OCI-LY3 (cell line): ENCODE results near the gene COL20A1.
A peak's percentile ranks its signal among the peaks of the same experiment; 100 is the strongest.

ENCODE experiments used
- H2AFZ ChIP-seq: fragments of 200-600, 300-600 bp; shearing (Covaris generic); 2 replicates; pipeline ENCODE4 v1.6.0; 2014; ENCODE audit warnings: antibody characterized with exemption, low read depth, low read length
- H3K27ac ChIP-seq: fragments of 200-600, 300-600 bp; sonication (generic); 2 replicates; pipeline ENCODE4 v1.5.1; 2014; ENCODE audit warnings: mild to moderate bottlenecking, low read length, moderate library complexity, mixed read lengths
- H3K27me3 ChIP-seq: fragments of 200-600, 300-600 bp; sonication (generic); 2 replicates; pipeline ENCODE4 v1.6.1; 2014; ENCODE audit warnings: low read depth, low read length, mixed read lengths
- H3K36me3 ChIP-seq: fragments of 200-600, 300-600 bp; sonication (generic); replicated peaks from 2 replicates; pipeline ENCODE3; 2014; ENCODE audit warnings: low read depth, low read length, mixed read lengths
- H3K4me1 ChIP-seq: fragments of 300-600, 200-600 bp; sonication (generic); 2 replicates; pipeline ENCODE4 v1.6.1; 2014; ENCODE audit warnings: low read length, mixed read lengths
- H3K4me2 ChIP-seq: fragments of 200-600, 300-600 bp; sonication (generic); 2 replicates; pipeline ENCODE4 v1.6.1; 2014; ENCODE audit warnings: low read length, mixed read lengths
- H3K4me3 ChIP-seq: fragments of 300-600, 200-600 bp; sonication (generic); 2 replicates; pipeline ENCODE4 v1.5.1; 2014; ENCODE audit warnings: antibody characterized with exemption, mild to moderate bottlenecking, low read length, moderate library complexity
- H3K79me2 ChIP-seq: fragments of 300-600, 200-600 bp; shearing (Covaris generic); 2 replicates; pipeline ENCODE4 v1.6.1; 2014; ENCODE audit warnings: mild to moderate bottlenecking, low read length, mixed read lengths
- H3K9ac ChIP-seq: fragments of 300-600, 200-600 bp; shearing (Covaris generic); 2 replicates; pipeline ENCODE4 v1.6.0; 2014; ENCODE audit warnings: mild to moderate bottlenecking, low read length, moderate library complexity
- H3K9me3 ChIP-seq: fragments of 200-600, 300-600 bp; shearing (Covaris generic); 2 replicates; pipeline ENCODE4 v1.6.1; 2014; ENCODE audit warnings: low read length, mixed read lengths; ENCODE audit not compliant: insufficient read depth
- H4K20me1 ChIP-seq: fragments of 200-600, 300-600 bp; sonication (generic); 2 replicates; pipeline ENCODE4 v1.6.1; 2016; ENCODE audit warnings: low read length, mixed read lengths; ENCODE audit not compliant: insufficient read depth
- EZH2phosphoT487 ChIP-seq: fragments of 200-600 bp; shearing (Covaris generic); IDR thresholded peaks from 2 replicates; pipeline ENCODE4 v1.6.1; 2018; ENCODE audit warnings: antibody characterized with exemption, mixed run types, low read depth
- TF ChIP-seq, protein P1 (sequence below): fragments of 200-600, 300-600 bp; sonication (generic); IDR thresholded peaks from 2 replicates; pipeline ENCODE4 v1.5.1; 2014; ENCODE audit warnings: antibody characterized with exemption, low read length, low read depth

Gene COL20A1

DNA sequence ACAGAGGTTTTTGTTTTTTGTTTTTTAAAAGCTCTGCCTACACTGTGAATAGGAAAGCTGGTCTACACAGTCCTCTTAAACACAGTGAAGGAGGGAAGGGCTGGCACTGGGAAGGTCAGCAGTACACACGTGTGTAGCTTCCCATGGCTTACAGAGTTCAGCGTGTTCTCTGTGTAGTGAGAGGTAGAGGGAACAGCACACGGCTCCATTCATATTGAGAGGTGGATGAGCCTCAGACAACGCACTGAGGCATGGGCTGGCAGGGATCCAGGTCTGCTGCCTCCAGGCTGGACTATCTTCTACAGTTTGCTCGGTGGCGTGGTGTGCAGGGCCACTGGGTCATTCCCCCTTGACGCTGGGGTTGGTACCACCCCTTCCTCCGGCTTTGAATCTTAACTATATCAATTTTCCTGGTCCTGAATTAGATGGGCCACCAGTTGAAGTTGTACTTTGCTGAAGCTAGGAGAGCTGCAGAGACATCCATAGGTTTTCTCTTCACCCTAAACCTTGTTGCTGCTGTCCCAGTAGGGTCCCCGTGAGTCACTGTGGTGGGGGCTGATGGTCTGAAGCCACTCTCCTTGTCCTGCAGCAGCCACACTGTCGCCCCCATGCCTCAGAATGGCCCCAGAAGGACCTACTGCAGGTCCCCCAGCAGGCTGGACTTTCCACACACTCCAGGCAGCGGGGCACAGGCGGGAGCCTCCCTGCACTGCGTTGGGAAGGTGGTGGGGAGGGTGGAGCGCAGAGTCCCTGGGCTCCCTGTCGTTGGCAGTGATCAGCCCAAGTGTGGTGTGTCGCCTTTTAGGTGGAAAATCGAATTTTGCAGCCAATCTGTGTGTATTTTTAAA, 18.4 kb upstream of the COL20A1 start:
- no peak overlapping the region for H3K4me3 ChIP-seq
- peaks cover 26% of the 10 kb centered on the region for H3K36me3 ChIP-seq
- H3K79me2 ChIP-seq = peaks cover 51% of the 10 kb centered on the region
- H3K4me1 ChIP-seq = peaks cover 14% of the 10 kb centered on the region
- H3K9ac ChIP-seq = no peak overlapping the region
- H4K20me1 ChIP-seq = peaks cover 30% of the 10 kb centered on the region
- H3K27ac ChIP-seq = no peak overlapping the region
- no peaks in the 10 kb centered on the region for H3K9me3 ChIP-seq
- TF ChIP-seq, protein P1, sequence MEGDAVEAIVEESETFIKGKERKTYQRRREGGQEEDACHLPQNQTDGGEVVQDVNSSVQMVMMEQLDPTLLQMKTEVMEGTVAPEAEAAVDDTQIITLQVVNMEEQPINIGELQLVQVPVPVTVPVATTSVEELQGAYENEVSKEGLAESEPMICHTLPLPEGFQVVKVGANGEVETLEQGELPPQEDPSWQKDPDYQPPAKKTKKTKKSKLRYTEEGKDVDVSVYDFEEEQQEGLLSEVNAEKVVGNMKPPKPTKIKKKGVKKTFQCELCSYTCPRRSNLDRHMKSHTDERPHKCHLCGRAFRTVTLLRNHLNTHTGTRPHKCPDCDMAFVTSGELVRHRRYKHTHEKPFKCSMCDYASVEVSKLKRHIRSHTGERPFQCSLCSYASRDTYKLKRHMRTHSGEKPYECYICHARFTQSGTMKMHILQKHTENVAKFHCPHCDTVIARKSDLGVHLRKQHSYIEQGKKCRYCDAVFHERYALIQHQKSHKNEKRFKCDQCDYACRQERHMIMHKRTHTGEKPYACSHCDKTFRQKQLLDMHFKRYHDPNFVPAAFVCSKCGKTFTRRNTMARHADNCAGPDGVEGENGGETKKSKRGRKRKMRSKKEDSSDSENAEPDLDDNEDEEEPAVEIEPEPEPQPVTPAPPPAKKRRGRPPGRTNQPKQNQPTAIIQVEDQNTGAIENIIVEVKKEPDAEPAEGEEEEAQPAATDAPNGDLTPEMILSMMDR = no peak
- TF ChIP-seq EZH2phosphoT487 = no peak
- H2AFZ ChIP-seq = no peak overlapping the region
- peak overlapping the region; percentile 95 for H3K4me2 ChIP-seq
- H3K27me3 ChIP-seq = no peaks in the 10 kb centered on the region

DNA sequence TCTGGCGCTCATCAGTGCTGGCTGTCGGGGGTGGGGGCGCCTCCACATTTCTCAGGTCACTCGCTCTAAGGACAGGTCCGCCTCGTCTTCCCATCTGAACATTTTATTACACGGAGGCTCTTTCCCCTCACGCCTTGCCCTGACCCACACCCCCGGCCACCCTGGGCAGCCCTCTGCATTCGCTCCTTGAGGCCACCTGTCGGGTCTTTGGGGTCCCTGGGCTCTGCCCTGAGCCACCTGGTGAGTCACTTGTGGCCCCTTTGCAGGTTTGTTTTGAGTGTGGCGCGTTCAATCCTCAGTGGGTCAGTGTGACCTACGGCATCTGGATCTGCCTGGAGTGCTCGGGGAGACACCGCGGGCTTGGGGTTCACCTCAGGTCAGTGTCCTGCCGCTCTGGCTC, 17.2 kb upstream of the COL20A1 start:
- no peak for TF ChIP-seq EZH2phosphoT487
- peaks cover 51% of the 10 kb centered on the region for H3K79me2 ChIP-seq
- no peak overlapping the region for H3K27ac ChIP-seq
- H2AFZ ChIP-seq = no peak overlapping the region
- H3K4me1 ChIP-seq = peaks cover 14% of the 10 kb centered on the region
- peaks cover 30% of the 10 kb centered on the region for H4K20me1 ChIP-seq
- H3K9me3 ChIP-seq = no peaks in the 10 kb centered on the region
- peaks cover 28% of the 10 kb centered on the region for H3K36me3 ChIP-seq
- H3K27me3 ChIP-seq = no peaks in the 10 kb centered on the region
- H3K9ac ChIP-seq = no peak overlapping the region
- H3K4me3 ChIP-seq = no peak overlapping the region
- no peak overlapping the region for H3K4me2 ChIP-seq

DNA sequence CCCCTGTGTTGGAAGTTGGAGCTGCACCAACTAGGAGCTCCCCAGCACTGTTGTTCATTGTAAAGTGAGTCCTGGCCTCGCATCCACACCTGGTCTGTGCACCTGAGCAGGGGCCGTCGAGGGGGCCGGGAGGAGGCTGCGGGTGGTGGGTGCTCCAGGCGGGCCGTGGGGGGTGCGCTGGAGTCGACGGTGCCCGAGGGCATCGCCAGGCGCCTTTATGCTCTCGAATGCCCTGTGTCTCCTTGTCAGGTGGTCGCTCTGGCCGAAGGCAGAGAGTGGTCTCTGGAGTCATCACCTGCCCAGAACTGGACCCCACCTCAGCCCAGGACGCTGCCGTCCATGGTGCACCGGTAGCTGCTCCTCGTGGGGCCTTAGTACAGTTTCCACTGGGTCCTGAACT, 16.0 kb upstream of the COL20A1 start:
- Histone ChIP-seq H2AFZ (no peak overlapping the region), H3K27ac (no peak overlapping the region), H3K4me2 (no peak overlapping the region), H3K27me3 (no peaks in the 10 kb centered on the region), H3K79me2 (peaks cover 51% of the 10 kb centered on the region), H3K4me1 (peaks cover 9% of the 10 kb centered on the region), H3K4me3 (no peak overlapping the region), H3K9ac (no peak overlapping the region), H4K20me1 (peaks cover 33% of the 10 kb centered on the region), H3K36me3 (peaks cover 30% of the 10 kb centered on the region), H3K9me3 (no peaks in the 10 kb centered on the region)
- no peak for TF ChIP-seq EZH2phosphoT487
- TF ChIP-seq, protein P1 = no peak

DNA sequence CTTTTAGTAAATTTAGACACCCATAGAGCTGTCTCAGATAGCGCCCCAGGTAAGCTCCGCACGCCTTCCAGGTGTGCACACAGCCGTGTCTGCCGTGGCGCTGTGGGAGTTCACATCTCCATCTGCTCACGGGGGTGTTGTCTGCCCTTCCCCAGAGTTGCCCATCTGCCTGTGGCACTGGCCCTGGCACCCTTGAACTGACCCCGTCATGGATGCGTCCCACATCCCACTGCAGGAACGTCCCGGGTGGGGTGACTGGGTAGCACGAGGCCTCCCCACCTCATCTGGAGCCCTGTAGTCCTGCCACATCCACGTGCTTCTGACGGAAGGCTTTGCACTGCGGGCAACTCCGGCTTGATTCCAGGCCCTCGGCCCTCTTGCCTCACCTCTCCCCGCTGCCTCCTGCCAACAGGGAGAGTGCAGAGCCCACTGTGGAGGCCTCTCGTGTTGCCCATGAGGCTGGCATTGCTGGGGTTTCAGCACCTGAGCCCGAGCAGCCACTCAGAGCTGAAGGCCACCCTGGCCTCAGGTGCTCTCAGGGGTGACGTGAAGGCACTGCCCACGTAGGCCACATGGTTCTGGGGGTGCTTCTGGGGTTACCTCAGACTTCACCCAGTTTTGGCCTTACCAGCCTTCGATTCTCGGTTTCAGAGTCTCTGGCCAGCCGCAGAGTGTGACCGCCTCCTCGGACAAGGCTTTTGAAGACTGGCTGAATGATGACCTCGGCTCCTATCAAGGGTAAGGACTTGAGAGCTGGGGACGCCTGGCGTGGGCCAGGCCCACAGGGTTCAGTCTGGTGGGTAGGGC, 15.3 kb upstream of the COL20A1 start:
- peaks cover 50% of the 10 kb centered on the region for H3K79me2 ChIP-seq
- H3K9ac ChIP-seq = no peak overlapping the region
- peaks cover 30% of the 10 kb centered on the region for H3K36me3 ChIP-seq
- no peak for TF ChIP-seq EZH2phosphoT487
- TF ChIP-seq, protein P1 = no peak
- peaks cover 9% of the 10 kb centered on the region for H3K4me1 ChIP-seq
- H3K4me2 ChIP-seq = no peak overlapping the region
- H2AFZ ChIP-seq = no peak overlapping the region
- no peaks in the 10 kb centered on the region for H3K27me3 ChIP-seq
- no peak overlapping the region for H3K4me3 ChIP-seq
- no peak overlapping the region for H3K27ac ChIP-seq
- H4K20me1 ChIP-seq = peaks cover 33% of the 10 kb centered on the region
- no peaks in the 10 kb centered on the region for H3K9me3 ChIP-seq
